SK-N-SH treated with all-trans-retinoic acid at 6 μM for 48 hours (cell line): Measurements from ENCODE around the gene TSPAN9.

Experiments
- ARNTL ChIP-seq: fragments of 450-650 bp; formaldehyde crosslinking; IDR thresholded peaks from 2 replicates; pipeline ENCODE4 v1.5.0; 2020; ENCODE audit warnings: low read depth, mild to moderate bottlenecking, moderate library complexity, borderline replicate concordance
- BACH2 ChIP-seq: fragments of 250-450 bp; sonication (Bioruptor Pico); IDR thresholded peaks from 2 replicates; pipeline ENCODE4 v1.9.0; 2021; ENCODE audit warnings: mild to moderate bottlenecking, borderline replicate concordance
- CREB5 ChIP-seq: fragments of 250-450 bp; sonication (Bioruptor Pico); IDR thresholded peaks from 2 replicates; pipeline ENCODE4 v1.5.1; 2020; ENCODE audit warnings: low read depth, mild to moderate bottlenecking, moderate library complexity
- OSR1 ChIP-seq: fragments of 250-450 bp; sonication (Bioruptor Pico); IDR thresholded peaks from 2 replicates; pipeline ENCODE4 v1.8.0; 2022; ENCODE audit warnings: moderate library complexity, mild to moderate bottlenecking, inconsistent platforms
- PATZ1 ChIP-seq: fragments of 250-450 bp; sonication (Bioruptor Pico); IDR thresholded peaks from 2 replicates; pipeline ENCODE4 v1.8.0; 2020; ENCODE audit warnings: mild to moderate bottlenecking, moderate library complexity, borderline replicate concordance
- POU6F1 ChIP-seq: fragments of 250-450 bp; sonication (Bioruptor Pico); IDR thresholded peaks from 2 replicates; pipeline ENCODE4 v1.8.0; 2021; ENCODE audit warnings: low read depth, mild to moderate bottlenecking, moderate library complexity, borderline replicate concordance
- PPARA ChIP-seq: fragments of 250-450 bp; sonication (Bioruptor Pico); IDR thresholded peaks from 2 replicates; pipeline ENCODE4 v1.5.0; 2020; ENCODE audit warnings: mild to moderate bottlenecking, borderline replicate concordance
- TOX ChIP-seq: fragments of 250-450 bp; sonication (Bioruptor Pico); IDR thresholded peaks from 2 replicates; pipeline ENCODE4 v1.8.0; 2021; ENCODE audit warnings: mild to moderate bottlenecking, moderate library complexity, borderline replicate concordance
- ZNF70 ChIP-seq: fragments of 450-650 bp; formaldehyde crosslinking; IDR thresholded peaks from 2 replicates; pipeline ENCODE4 v1.5.0; 2020; ENCODE audit warnings: mild to moderate bottlenecking, moderate library complexity

GRCh38 chr12:3107954-3108353 lies 30.8 kb downstream of the TSPAN9 start:
- no peak for TF ChIP-seq POU6F1 (CRISPR knock-in tag)
- no peak for TF ChIP-seq ARNTL
- TF ChIP-seq CREB5 (CRISPR knock-in tag), result no peak
- TF ChIP-seq BACH2 (CRISPR knock-in tag), result no peak
- TF ChIP-seq OSR1 (CRISPR knock-in tag), result no peak
- TF ChIP-seq TOX (CRISPR knock-in tag), result no peak
- no peak for TF ChIP-seq ZNF70 (CRISPR knock-in tag)
- TF ChIP-seq PATZ1 (CRISPR knock-in tag), result no peak
- no peak for TF ChIP-seq PPARA
